Thoracic aorta (tissue), 2 donors: Measurements from ENCODE around the gene PIK3R4. TPM values are rescaled to one million over a fixed set of nuclear protein-coding genes. Genes with fewer than 3 reads are reported as not detected.

Experiments used
- ATAC-seq: fragments of 150-250 bp; one replicate; pipeline ENCODE4 v1.8.0; 2017; ENCODE audit warnings: low read depth; ENCODE audit not compliant: insufficient number of reproducible peaks, low FRiP score
- DNase-seq: peaks from one replicate; pipeline ENCODE4 v3.0.0-alpha.2; 2020; ENCODE audit warnings: low spot score
- H3K27ac ChIP-seq, 2 donors: fragments of 200-600 bp; sonication (generic); 1 replicate in 1 of 2; 2 replicates in 1 of 2; pipeline ENCODE4 v1.5.1; 2016; ENCODE audit warnings: mild to moderate bottlenecking in 2 of 2, moderate library complexity in 2 of 2
- H3K27me3 ChIP-seq: fragments of 200-600 bp; sonication (generic); replicated peaks from 2 replicates; pipeline ENCODE4 v1.6.0; 2016; ENCODE audit warnings: mild to moderate bottlenecking; ENCODE audit not compliant: insufficient read depth
- H3K36me3 ChIP-seq: fragments of 200-600 bp; sonication (generic); one replicate; pipeline ENCODE4 v1.5.1; 2016
- H3K4me1 ChIP-seq, 2 donors: fragments of 200-600 bp; sonication (generic); 1 replicate in 1 of 2; 2 replicates in 1 of 2; pipeline versions ENCODE4 v1.5.1 to v1.6.0; 2016; ENCODE audit warnings: low read depth in 2 of 2, mild to moderate bottlenecking in 1 of 2; ENCODE audit not compliant: control insufficient read depth in 1 of 2
- H3K4me3 ChIP-seq: fragments of 200-600 bp; sonication (generic); 2 replicates; pipeline ENCODE4 v1.5.1; 2016; ENCODE audit warnings: mild to moderate bottlenecking
- H3K9me3 ChIP-seq: fragments of 200-600 bp; sonication (generic); 2 replicates; pipeline ENCODE4 v1.5.1; 2016
- total RNA-seq, 2 donors: library from RNA; depleted of rRNA; stranded (reverse); fragments of >200 nt; gene quantifications; one replicate each; pipeline versions ENCODE4 v1.1.0 to v1.2.3, GENCODE V29; 2016
- TF ChIP-seq, protein P1 (sequence below): fragments of 200-600 bp; sonication (generic); IDR thresholded peaks from one replicate; pipeline ENCODE4 v1.5.1; 2019; ENCODE audit warnings: antibody characterized with exemption

PIK3R4 gene
- total RNA-seq, 2 donors from 2014 or later = 28.4 to 53.5 TPM

DNA sequence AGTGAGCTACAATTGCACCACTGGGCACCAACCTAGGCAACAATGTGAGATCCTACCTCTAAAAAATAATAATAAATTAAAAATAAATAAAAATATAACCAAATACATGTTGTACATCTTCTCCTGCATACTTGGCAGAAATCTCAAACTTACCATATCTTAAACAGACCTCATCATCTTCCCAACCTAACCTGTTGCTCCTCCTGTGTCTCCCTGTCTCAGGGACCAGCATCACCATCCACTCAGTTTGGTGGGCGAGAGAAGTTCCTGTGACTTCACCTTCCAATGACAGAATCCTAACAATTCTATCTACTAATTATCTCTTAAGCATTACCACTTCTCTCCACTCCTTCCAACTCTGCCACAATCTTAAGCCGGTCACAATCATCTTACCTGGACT, 3.3 kb downstream of the PIK3R4 start:
- H3K27me3 ChIP-seq = no peaks in the 10 kb centered on the region
- H3K36me3 ChIP-seq = no peaks in the 10 kb centered on the region
- H3K9me3 ChIP-seq = no peaks in the 10 kb centered on the region
- no peak for ATAC-seq
- TF ChIP-seq, protein P1, sequence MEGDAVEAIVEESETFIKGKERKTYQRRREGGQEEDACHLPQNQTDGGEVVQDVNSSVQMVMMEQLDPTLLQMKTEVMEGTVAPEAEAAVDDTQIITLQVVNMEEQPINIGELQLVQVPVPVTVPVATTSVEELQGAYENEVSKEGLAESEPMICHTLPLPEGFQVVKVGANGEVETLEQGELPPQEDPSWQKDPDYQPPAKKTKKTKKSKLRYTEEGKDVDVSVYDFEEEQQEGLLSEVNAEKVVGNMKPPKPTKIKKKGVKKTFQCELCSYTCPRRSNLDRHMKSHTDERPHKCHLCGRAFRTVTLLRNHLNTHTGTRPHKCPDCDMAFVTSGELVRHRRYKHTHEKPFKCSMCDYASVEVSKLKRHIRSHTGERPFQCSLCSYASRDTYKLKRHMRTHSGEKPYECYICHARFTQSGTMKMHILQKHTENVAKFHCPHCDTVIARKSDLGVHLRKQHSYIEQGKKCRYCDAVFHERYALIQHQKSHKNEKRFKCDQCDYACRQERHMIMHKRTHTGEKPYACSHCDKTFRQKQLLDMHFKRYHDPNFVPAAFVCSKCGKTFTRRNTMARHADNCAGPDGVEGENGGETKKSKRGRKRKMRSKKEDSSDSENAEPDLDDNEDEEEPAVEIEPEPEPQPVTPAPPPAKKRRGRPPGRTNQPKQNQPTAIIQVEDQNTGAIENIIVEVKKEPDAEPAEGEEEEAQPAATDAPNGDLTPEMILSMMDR = no peak
- no peak for DNase-seq
- H3K4me1 ChIP-seq = peaks cover 33 to 50% of the 10 kb centered on the region in 2 donors
- H3K27ac ChIP-seq = no peak overlapping the region
- H3K4me3 ChIP-seq = no peak overlapping the region

DNA sequence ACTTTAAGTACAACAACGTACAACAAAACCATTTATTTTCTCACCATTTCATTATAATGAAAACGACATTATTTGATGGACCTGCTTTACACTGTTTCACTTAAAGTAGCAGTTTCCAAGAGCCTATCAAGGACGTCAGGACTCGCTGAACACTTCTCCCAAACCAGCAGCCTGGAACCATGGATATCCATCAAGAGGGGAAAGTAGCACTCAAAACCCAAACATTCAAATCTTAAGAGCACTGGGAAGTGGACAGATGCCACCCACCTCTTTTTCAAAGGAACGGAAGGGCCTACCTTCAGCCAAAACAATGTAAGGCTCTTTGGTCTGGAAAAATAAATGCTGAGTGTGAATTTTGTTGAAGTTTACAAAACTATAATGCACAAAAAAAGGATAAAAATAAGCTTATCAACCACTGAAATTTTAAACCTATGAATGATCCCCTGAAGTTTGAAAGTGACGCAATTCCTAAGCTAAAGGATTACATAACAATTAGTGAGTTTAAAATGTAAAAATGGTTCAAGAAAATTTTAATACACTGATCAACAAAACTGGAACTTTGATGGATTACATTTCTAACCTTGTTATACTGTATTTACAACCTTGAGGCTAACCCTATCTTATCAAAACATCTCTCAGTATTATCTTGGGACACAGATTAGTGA, 4.6 kb downstream of the PIK3R4 start:
- no peaks in the 10 kb centered on the region for H3K27me3 ChIP-seq
- DNase-seq = no peak
- peaks cover 33 to 50% of the 10 kb centered on the region in 2 donors for H3K4me1 ChIP-seq
- TF ChIP-seq, protein P1 = no peak
- no peak overlapping the region for H3K27ac ChIP-seq
- ATAC-seq = no peak
- no peaks in the 10 kb centered on the region for H3K36me3 ChIP-seq
- no peak overlapping the region for H3K4me3 ChIP-seq
- no peaks in the 10 kb centered on the region for H3K9me3 ChIP-seq

DNA sequence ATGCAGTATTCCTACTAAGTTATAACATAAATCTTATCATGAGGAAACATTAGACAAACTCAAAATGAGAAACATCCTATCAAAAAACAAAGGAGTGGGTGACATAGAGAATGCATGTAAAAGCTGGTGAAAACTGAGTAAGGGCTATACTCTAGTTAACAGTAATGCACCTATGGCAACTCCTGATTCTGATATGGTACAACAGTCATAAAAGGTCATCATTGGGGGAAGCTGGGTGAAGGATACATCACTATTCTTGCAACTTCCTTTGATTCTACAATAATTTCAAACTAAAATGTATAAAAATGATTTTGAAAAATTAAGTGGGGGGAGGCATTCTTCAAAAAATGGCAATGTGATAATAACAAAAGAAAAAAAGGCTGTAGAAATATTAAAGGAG, 6.8 kb downstream of the PIK3R4 start:
- H3K27me3 ChIP-seq = no peaks in the 10 kb centered on the region
- no peak for ATAC-seq
- peaks cover 22 to 37% of the 10 kb centered on the region in 2 donors for H3K4me1 ChIP-seq
- H3K27ac ChIP-seq = no peak overlapping the region
- DNase-seq = no peak
- no peaks in the 10 kb centered on the region for H3K9me3 ChIP-seq
- TF ChIP-seq, protein P1 = no peak
- H3K4me3 ChIP-seq = no peak overlapping the region
- no peaks in the 10 kb centered on the region for H3K36me3 ChIP-seq

DNA sequence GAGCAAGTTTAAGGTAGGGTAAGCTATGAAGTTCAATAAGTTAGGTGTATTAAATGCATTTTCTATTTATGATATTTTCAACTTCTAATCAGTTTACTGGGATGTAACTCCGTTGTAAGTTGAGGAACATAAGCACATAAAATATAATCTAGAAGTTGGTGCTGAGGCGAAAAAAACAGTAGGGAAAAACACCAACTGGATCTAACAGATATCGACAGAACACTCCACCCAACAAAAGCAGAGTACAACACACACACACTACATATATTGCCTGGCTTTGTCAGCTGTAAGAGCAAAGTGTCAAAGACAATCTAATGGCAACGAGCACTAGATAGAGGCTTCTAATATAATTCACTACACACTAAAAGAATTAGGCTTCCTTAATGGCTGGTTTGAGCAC, 8.4 kb downstream of the PIK3R4 start:
- H3K9me3 ChIP-seq = no peaks in the 10 kb centered on the region
- H3K27me3 ChIP-seq = no peaks in the 10 kb centered on the region
- no peak for ATAC-seq
- TF ChIP-seq, protein P1 = no peak
- peaks cover 5% of the 10 kb centered on the region for H3K36me3 ChIP-seq
- peaks cover 12 to 22% of the 10 kb centered on the region in 2 donors for H3K4me1 ChIP-seq
- H3K27ac ChIP-seq = no peak overlapping the region
- H3K4me3 ChIP-seq = no peak overlapping the region
- no peak for DNase-seq

DNA sequence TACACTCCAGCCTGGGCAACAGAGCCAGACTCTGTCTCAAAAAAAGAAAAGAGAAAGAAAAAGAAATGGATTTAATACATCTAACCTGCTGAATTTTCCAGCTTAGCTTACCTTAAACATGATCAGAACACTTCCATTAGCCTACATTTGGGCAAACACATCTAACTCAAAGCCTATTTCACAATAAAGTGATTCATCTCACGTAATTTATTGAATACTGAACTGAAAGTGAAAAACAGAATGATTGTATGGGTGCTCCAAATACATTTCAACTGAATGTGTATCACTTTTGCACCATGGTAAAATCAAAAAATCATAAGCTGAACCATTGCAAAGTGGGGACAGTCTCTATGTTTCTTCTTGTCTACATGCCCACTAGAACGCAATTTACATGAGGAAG, 9.0 kb downstream of the PIK3R4 start:
- no peaks in the 10 kb centered on the region for H3K9me3 ChIP-seq
- peaks cover 10 to 17% of the 10 kb centered on the region in 2 donors for H3K4me1 ChIP-seq
- H3K4me3 ChIP-seq = no peak overlapping the region
- TF ChIP-seq, protein P1 = no peak
- H3K36me3 ChIP-seq = peaks cover 5% of the 10 kb centered on the region
- ATAC-seq (no peak), DNase-seq (no peak)
- H3K27me3 ChIP-seq = no peaks in the 10 kb centered on the region
- no peak overlapping the region for H3K27ac ChIP-seq
